CD4-positive, alpha-beta memory T cell (primary cell): ENCODE results near the gene TEX13C. TPM values are rescaled to one million over a fixed set of nuclear protein-coding genes. Genes with fewer than 3 reads are reported as not detected.

Experiments
- CTCF ChIA-PET: fragments of 350-600 bp; sonication (Branson Sonifier 250); formaldehyde crosslinking; loops from one replicate; lab custom pipeline; 2021; ENCODE audit warnings: inconsistent platforms; ENCODE audit not compliant: partially characterized antibody; lab: Charles Lee
- POLR2A ChIA-PET: fragments of 350-600 bp; sonication (Branson Sonifier 250); formaldehyde crosslinking; loops from one replicate; lab custom pipeline; 2021; ENCODE audit not compliant: partially characterized antibody; lab: Charles Lee
- DNase-seq, 5 donors: peaks; one replicate each; pipeline versions ENCODE4 v3.0.0 to v3.0.0-alpha.2; 2020 to 2022; ENCODE audit warnings: mixed read lengths in 1 of 5
- H3K27ac ChIP-seq: one replicate; pipeline ENCODE4 v1.7.0; 2013; ENCODE audit warnings: low read depth, low read length
- H3K27me3 ChIP-seq: 2 replicates; pipeline ENCODE4 v1.7.0; 2013; ENCODE audit warnings: mild to moderate bottlenecking, low read length, moderate library complexity; ENCODE audit not compliant: insufficient read depth
- H3K36me3 ChIP-seq: 2 replicates; pipeline ENCODE4 v1.7.0; 2013; ENCODE audit warnings: mild to moderate bottlenecking, low read length, moderate library complexity; ENCODE audit not compliant: insufficient read depth
- H3K4me1 ChIP-seq: 2 replicates; pipeline ENCODE4 v1.7.0; 2013; ENCODE audit warnings: mild to moderate bottlenecking, low read length, moderate library complexity; ENCODE audit not compliant: insufficient read depth
- H3K4me3 ChIP-seq, 2 donors: one replicate each; pipeline ENCODE4 v1.7.0; 2013; ENCODE audit warnings: low read length in 2 of 2, mild to moderate bottlenecking in 1 of 2
- H3K9me3 ChIP-seq, 2 donors: one replicate each; pipeline ENCODE4 v1.7.0; 2013; ENCODE audit warnings: low read length in 2 of 2, control low read depth in 1 of 2; ENCODE audit not compliant: control insufficient read depth in 1 of 2
- H3K27ac Mint-ChIP-seq, 7 donors: one replicate each; pipeline ENCODE4 v1.8.0; 2020 to 2021; ENCODE audit warnings: mixed read lengths in 7 of 7, mild to moderate bottlenecking in 6 of 7, inconsistent platforms in 3 of 7, moderate library complexity in 3 of 7
- H3K27me3 Mint-ChIP-seq, 2 donors: one replicate each; pipeline ENCODE4 v1.8.0; 2020 to 2021; ENCODE audit warnings: mixed read lengths in 2 of 2
- H3K36me3 Mint-ChIP-seq, 2 donors: one replicate each; pipeline ENCODE4 v1.8.0; 2020 to 2021; ENCODE audit warnings: mixed read lengths in 2 of 2, inconsistent platforms in 1 of 2, mild to moderate bottlenecking in 1 of 2
- H3K4me1 Mint-ChIP-seq, 4 donors: one replicate each; pipeline ENCODE4 v1.8.0; 2020 to 2021; ENCODE audit warnings: mixed read lengths in 4 of 4, mild to moderate bottlenecking in 1 of 4
- H3K4me3 Mint-ChIP-seq, 8 donors: one replicate each; pipeline ENCODE4 v1.8.0; 2020 to 2021; ENCODE audit warnings: mixed read lengths in 8 of 8, mild to moderate bottlenecking in 7 of 8, moderate library complexity in 6 of 8, inconsistent platforms in 3 of 8
- H3K9me3 Mint-ChIP-seq, 8 donors: one replicate each; pipeline ENCODE4 v1.8.0; 2020 to 2021; ENCODE audit warnings: mixed read lengths in 8 of 8, mild to moderate bottlenecking in 5 of 8, inconsistent platforms in 3 of 8, moderate library complexity in 1 of 8
- intact Hi-C: fragments of 100-400 bp; cut with micrococcal nuclease; formaldehyde crosslinking; loops from one replicate; pipeline ENCODE4 v1.15.1; 2023
- polyA plus RNA-seq, 2 donors: library from polyadenylated mRNA; unstranded; fragments of 300-500 nt; fragmentation: Illumina TruSeq; gene quantifications; one replicate each; pipeline ENCODE4 v1.2.3, GENCODE V29; 2021
- total RNA-seq, 2 experiments: library from RNA; stranded (reverse); gene quantifications; one replicate each; pipeline ENCODE4 v1.2.3, GENCODE V29; 2021

TEX13C gene
- total and polyA plus RNA-seq, 4 experiments from 2014 or later: not detected

- Mint-ChIP-seq H3K9me3 (peaks cover 0 to 3% (median 0%) of the 10 kb centered on the region in 8 donors), H3K4me1 (no peaks in the 10 kb centered on the region), H3K27me3 (no peaks in the 10 kb centered on the region), H3K27ac (no peak overlapping the region), H3K36me3 (no peaks in the 10 kb centered on the region), H3K4me3 (no peak overlapping the region)
- no peaks in the 10 kb centered on the region for H3K27me3 ChIP-seq
- H3K9me3 ChIP-seq: no peaks in the 10 kb centered on the region
- DNase-seq: no peak
- H3K4me3 ChIP-seq: no peak overlapping the region
- no peaks in the 10 kb centered on the region for H3K4me1 ChIP-seq
- H3K36me3 ChIP-seq: no peaks in the 10 kb centered on the region
- CTCF ChIA-PET: no interaction called here
- H3K27ac ChIP-seq: no peak overlapping the region
- intact Hi-C loops: no loop called here
- POLR2A ChIA-PET: no interaction called here
These were observed 13.9 kb downstream of the TEX13C start for GRCh38 chrX:125333583-125333982.

GRCh38 chrX:125340490-125340889 lies 20.8 kb downstream of the TEX13C start:
- Mint-ChIP-seq H3K9me3 (no peaks in the 10 kb centered on the region), H3K27me3 (peaks cover 0 to 2% of the 10 kb centered on the region in 2 donors), H3K4me3 (no peak overlapping the region), H3K4me1 (no peaks in the 10 kb centered on the region), H3K36me3 (no peaks in the 10 kb centered on the region), H3K27ac (no peak overlapping the region)
- H3K27me3 ChIP-seq: no peaks in the 10 kb centered on the region
- no peaks in the 10 kb centered on the region for H3K4me1 ChIP-seq
- H3K27ac ChIP-seq: no peak overlapping the region
- intact Hi-C loops: no loop called here
- CTCF ChIA-PET: no interaction called here
- H3K9me3 ChIP-seq: no peaks in the 10 kb centered on the region
- H3K4me3 ChIP-seq: no peak overlapping the region
- no peak for DNase-seq
- POLR2A ChIA-PET: no interaction called here
- no peaks in the 10 kb centered on the region for H3K36me3 ChIP-seq

GRCh38 chrX:125374169-125374568 lies 54.5 kb downstream of the TEX13C start:
- H3K27ac Mint-ChIP-seq: no peak overlapping the region
- no peaks in the 10 kb centered on the region for H3K36me3 Mint-ChIP-seq
- intact Hi-C loops: no loop called here
- H3K27me3 Mint-ChIP-seq: no peaks in the 10 kb centered on the region
- no peak for DNase-seq
- no peaks in the 10 kb centered on the region for H3K4me1 Mint-ChIP-seq
- H3K27ac ChIP-seq: no peak overlapping the region
- no peaks in the 10 kb centered on the region for H3K9me3 ChIP-seq
- H3K9me3 Mint-ChIP-seq: peaks cover 0 to 6% (median 0%) of the 10 kb centered on the region in 8 donors
- H3K4me3 ChIP-seq: no peak overlapping the region
- no peak overlapping the region for H3K4me3 Mint-ChIP-seq
- POLR2A ChIA-PET: no interaction called here
- CTCF ChIA-PET: no interaction called here
- H3K36me3 ChIP-seq: no peaks in the 10 kb centered on the region
- no peaks in the 10 kb centered on the region for H3K4me1 ChIP-seq
- no peaks in the 10 kb centered on the region for H3K27me3 ChIP-seq
